PFSK-1 (cell line): ENCODE data around the gene GTPBP10.

Experiments used
- FOXP2 ChIP-seq: optimal IDR thresholded peaks from 2 replicates; pipeline ENCODE3; 2011; ENCODE audit warnings: borderline replicate concordance, control low read depth, inconsistent platforms; ENCODE audit not compliant: insufficient read depth; ENCODE audit errors: extremely low read length, extremely low read depth
- POLR2AphosphoS5 ChIP-seq: IDR thresholded peaks from 2 replicates; pipeline ENCODE4 v1.6.1; 2012; ENCODE audit warnings: low read depth, mild to moderate bottlenecking, control low read depth, low read length, moderate library complexity
- SIN3A ChIP-seq: IDR thresholded peaks from 2 replicates; pipeline ENCODE4 v1.6.1; 2012; ENCODE audit warnings: mild to moderate bottlenecking, low read length, moderate library complexity, borderline replicate concordance; ENCODE audit not compliant: insufficient read depth
- TAF1 ChIP-seq: IDR thresholded peaks from 2 replicates; pipeline ENCODE4 v1.6.1; 2012; ENCODE audit warnings: low read length, control low read depth, borderline replicate concordance; ENCODE audit not compliant: insufficient read depth
- TF ChIP-seq, protein P1 (sequence below), 2 experiments: IDR thresholded peaks; 2 replicates each; pipeline versions ENCODE4 v1.6.1 to v1.8.0; 2011 to 2012; ENCODE audit warnings: low read depth in 2 of 2, low read length in 2 of 2, control low read depth in 1 of 2, inconsistent platforms in 1 of 2, mild to moderate bottlenecking in 1 of 2, moderate library complexity in 1 of 2; ENCODE audit not compliant: insufficient read depth in 1 of 2

The GTPBP10 gene

DNA sequence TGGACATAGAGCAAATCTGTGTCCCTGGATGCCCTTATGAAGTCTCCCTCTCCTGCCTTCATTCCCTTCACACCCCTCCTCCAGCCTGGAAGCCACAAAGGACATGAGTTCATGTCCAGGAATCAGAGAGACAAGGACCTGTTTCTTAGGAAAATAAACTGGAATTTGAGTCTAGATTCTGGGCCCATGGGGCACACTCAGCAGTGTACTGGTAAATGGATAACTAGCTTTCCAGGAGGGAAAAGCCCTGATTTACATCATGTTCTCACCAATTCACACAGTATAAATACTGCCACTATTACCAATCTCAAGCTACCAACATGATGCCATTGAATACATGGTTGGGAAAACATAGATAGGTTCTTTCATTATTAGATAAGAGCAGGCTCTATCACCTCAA is 35.3 kb upstream of the GTPBP10 start:
- TF ChIP-seq POLR2AphosphoS5 (no peak), FOXP2 (no peak), TAF1 (no peak), SIN3A (no peak)
- TF ChIP-seq, protein P1, sequence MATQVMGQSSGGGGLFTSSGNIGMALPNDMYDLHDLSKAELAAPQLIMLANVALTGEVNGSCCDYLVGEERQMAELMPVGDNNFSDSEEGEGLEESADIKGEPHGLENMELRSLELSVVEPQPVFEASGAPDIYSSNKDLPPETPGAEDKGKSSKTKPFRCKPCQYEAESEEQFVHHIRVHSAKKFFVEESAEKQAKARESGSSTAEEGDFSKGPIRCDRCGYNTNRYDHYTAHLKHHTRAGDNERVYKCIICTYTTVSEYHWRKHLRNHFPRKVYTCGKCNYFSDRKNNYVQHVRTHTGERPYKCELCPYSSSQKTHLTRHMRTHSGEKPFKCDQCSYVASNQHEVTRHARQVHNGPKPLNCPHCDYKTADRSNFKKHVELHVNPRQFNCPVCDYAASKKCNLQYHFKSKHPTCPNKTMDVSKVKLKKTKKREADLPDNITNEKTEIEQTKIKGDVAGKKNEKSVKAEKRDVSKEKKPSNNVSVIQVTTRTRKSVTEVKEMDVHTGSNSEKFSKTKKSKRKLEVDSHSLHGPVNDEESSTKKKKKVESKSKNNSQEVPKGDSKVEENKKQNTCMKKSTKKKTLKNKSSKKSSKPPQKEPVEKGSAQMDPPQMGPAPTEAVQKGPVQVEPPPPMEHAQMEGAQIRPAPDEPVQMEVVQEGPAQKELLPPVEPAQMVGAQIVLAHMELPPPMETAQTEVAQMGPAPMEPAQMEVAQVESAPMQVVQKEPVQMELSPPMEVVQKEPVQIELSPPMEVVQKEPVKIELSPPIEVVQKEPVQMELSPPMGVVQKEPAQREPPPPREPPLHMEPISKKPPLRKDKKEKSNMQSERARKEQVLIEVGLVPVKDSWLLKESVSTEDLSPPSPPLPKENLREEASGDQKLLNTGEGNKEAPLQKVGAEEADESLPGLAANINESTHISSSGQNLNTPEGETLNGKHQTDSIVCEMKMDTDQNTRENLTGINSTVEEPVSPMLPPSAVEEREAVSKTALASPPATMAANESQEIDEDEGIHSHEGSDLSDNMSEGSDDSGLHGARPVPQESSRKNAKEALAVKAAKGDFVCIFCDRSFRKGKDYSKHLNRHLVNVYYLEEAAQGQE (IDR thresholded peaks at IDR 0.05; ENCODE audit: insufficient read depth in 1 of 2, low read depth in 2 of 2, low read length in 2 of 2), result no peak

DNA sequence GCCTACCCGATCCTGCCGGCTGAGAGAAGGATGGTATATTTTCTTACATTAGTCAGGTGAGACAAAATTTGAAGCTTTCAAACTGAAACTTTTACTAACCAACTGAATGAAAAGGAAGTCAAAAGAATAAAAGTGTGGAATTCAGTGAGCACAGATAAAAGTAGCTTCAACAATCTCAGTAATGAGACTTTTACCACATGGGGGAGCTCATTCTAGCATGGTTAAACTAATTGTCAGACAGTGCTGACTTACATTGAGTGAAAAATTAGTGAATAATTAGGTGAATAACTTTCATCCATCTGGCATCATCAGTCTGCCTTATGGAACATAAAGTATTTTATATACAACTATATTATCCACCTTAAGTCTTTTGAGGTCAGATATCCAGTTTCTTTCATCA is 33.8 kb upstream of the GTPBP10 start:
- TF ChIP-seq SIN3A, result no peak
- TF ChIP-seq, protein P1 (IDR thresholded peaks at IDR 0.05; ENCODE audit: insufficient read depth in 1 of 2, low read depth in 2 of 2, low read length in 2 of 2), result no peak
- no peak for TF ChIP-seq FOXP2
- no peak for TF ChIP-seq POLR2AphosphoS5
- TF ChIP-seq TAF1, result no peak

DNA sequence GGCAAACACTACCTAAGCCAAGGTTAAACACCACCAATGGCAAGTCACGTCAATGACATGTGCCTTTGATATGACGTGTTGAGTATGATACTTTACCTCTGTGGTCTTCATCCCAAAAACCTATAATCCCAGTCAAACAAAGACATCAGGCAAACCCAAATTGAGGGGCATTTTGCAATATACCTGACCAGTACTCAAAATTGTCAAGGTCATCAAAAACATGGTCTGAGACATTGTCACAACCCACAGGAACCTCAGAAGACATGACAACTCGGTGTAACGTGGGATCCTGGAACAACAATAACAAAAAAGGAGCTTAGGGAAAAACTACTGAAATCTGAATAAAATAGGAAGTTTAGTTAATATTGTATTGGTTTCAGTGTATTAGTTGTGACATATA is 32.6 kb upstream of the GTPBP10 start:
- TF ChIP-seq, protein P1 (IDR thresholded peaks at IDR 0.05; ENCODE audit: insufficient read depth in 1 of 2, low read depth in 2 of 2, low read length in 2 of 2), result no peak
- TF ChIP-seq FOXP2 (no peak), SIN3A (no peak), TAF1 (no peak), POLR2AphosphoS5 (no peak)

DNA sequence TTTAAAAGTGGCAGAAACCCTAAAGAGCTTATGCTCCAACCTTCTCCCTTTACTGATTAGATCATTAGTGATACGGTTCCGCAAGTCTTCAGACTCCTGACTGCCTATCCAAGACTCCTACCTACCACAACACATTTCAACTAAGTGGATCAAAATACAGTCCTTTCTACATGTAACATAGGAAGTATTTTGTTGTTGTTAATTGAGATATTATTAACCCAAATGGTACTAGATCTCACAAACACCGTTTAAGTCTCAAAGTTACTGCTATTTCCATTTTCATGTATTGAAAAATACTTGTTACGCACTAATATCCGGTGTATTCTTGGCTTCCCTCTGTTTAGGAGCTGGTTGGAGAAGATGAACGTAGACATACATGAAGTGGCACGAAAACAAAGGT is 26.5 kb upstream of the GTPBP10 start:
- TF ChIP-seq, protein P1 (IDR thresholded peaks at IDR 0.05; ENCODE audit: insufficient read depth in 1 of 2, low read depth in 2 of 2, low read length in 2 of 2), result no peak
- TF ChIP-seq FOXP2 (no peak), POLR2AphosphoS5 (no peak), TAF1 (no peak), SIN3A (no peak)

DNA sequence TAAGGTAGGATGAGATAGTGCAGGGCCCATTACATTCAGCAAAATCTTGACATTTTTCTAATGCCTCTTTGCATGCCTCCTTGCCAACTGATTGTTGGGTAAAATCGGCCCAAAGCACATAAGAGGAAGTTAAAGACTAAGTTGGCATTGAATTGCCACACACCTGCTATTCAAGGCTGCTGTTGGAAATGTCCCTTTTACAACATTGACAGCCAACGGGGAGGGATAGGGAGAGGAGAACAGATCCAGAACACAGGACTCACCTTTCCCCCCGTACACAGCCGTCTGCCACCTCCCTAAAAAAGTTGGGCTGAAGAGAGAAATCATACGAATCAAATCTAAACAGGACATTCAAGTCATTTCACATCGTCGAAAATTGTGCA is 26.1 kb upstream of the GTPBP10 start:
- TF ChIP-seq POLR2AphosphoS5 (no peak), SIN3A (no peak), FOXP2 (no peak), TAF1 (no peak)
- TF ChIP-seq, protein P1 (IDR thresholded peaks at IDR 0.05; ENCODE audit: insufficient read depth in 1 of 2, low read depth in 2 of 2, low read length in 2 of 2), result no peak
